Measurements from ENCODE around the gene MAD2L1. TPM values are rescaled to one million over a fixed set of nuclear protein-coding genes. Genes with fewer than 3 reads are reported as not detected.

The MAD2L1 gene
- total and polyA plus RNA-seq, 2 of the 13 experiments (the other 11 are each of a cell fraction or from before 2014, with no cell fraction given) = 40.6 to 109 TPM

DNA sequence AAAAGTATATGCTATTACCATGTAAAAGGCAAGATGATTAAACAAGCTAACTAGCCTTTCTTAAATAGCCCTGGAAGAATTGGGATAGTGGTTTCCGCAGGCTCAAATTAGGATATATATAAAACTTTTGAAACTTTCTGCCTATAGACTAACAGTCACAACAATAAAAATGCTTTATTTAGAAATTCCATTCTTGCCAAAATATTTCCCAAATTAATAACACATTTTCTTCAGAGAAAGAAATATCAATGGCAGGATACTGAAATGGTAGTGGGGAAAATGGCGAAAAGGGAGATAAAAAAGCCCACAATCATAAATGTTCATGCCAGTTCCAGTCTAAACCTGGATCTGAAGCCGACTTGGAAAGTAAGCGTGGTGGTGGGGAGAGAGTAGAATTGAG lies 56.0 kb downstream of the MAD2L1 start:
- no peak overlapping the region for H3K4me3 ChIP-seq (replicated peaks in 1 of 3; ENCODE audit: insufficient read depth in 1 of 3, low read depth in 2 of 3, low read length in 3 of 3)
- no peak overlapping the region for H3K4me2 ChIP-seq (ENCODE audit: low read depth, low read length)
- H2AFZ ChIP-seq (ENCODE audit: low read length) = no peak overlapping the region
- TF ChIP-seq SOX5 (CRISPR knock-in tag; IDR thresholded peaks at IDR 0.05; ENCODE audit: borderline replicate concordance) (no peak), ZNF512B (CRISPR knock-in tag; IDR thresholded peaks at IDR 0.05; ENCODE audit: borderline replicate concordance) (no peak)
- H3K36me3 ChIP-seq (replicated peaks in 1 of 2; ENCODE audit: control insufficient read depth in 1 of 2, insufficient read depth in 2 of 2, low read length in 2 of 2) = no peaks in the 10 kb centered on the region
- WGBS (ENCODE audit: low lambda C conversion rate) = 8% methylated on average over 4 of the region's 4 CpGs
- no peaks in the 10 kb centered on the region for H3K27me3 ChIP-seq (ENCODE audit: control insufficient read depth in 1 of 2, insufficient read depth in 2 of 2, low read length in 2 of 2)
- ChIA-PET CTCF (ENCODE audit: low intra/inter-chr PET ratio, low total read pairs) (no interaction called here), POLR2A (no interaction called here)
- no peak overlapping the region for H3K9ac ChIP-seq (ENCODE audit: insufficient read depth, low read depth, low read length)
- no peak for ATAC-seq
- no peak for FAIRE-seq
- H4K20me1 ChIP-seq (ENCODE audit: insufficient read depth, low read length) = no peaks in the 10 kb centered on the region
- no peaks in the 10 kb centered on the region for H3K79me2 ChIP-seq (ENCODE audit: insufficient read depth, low read length)
- no peaks in the 10 kb centered on the region for H3K4me1 ChIP-seq (ENCODE audit: insufficient read depth, low read length)
- intact Hi-C loops (cut with micrococcal nuclease; ENCODE audit: unreplicated experiment) (no loop called here), in situ Hi-C loops (cut with HindIII; ENCODE audit: extremely low pct_ligation_motif_present, low pct_unique_long_range_greater_than_20kb) (no loop called here)
- no peak for DNase-seq (ENCODE audit: low spot score)
- no peaks in the 10 kb centered on the region for H3K9me3 ChIP-seq (ENCODE audit: low read length)
- H3K27ac ChIP-seq (ENCODE audit: extremely low read length, insufficient read depth, low read length) = no peak overlapping the region
- BruUV-seq (replicated peaks) = no TSS peak

DNA sequence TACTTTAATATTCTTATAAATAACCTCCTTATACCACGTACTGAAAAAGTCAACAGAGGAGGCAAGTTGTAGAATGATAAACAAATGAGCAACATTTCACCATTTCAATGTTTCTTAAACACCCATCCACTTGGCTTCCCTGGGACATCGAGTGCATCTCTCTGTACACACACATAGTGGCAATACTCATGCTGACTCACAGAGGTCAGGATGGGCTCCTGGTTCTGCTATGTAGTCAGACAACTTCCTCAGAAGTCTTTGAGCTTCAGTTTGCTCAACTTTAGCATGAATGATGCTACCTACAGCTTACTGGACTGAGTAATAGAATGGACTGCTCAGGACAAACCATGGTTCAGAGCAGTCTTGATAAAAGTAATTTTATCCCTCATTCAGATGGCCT lies 56.9 kb downstream of the MAD2L1 start:
- FAIRE-seq (no peak), DNase-seq (ENCODE audit: low spot score) (no peak), ATAC-seq (no peak)
- Histone ChIP-seq H3K36me3 (replicated peaks in 1 of 2; ENCODE audit: control insufficient read depth in 1 of 2, insufficient read depth in 2 of 2, low read length in 2 of 2) (no peaks in the 10 kb centered on the region), H3K4me2 (ENCODE audit: low read depth, low read length) (no peak overlapping the region), H3K4me1 (ENCODE audit: insufficient read depth, low read length) (no peaks in the 10 kb centered on the region), H3K9ac (ENCODE audit: insufficient read depth, low read depth, low read length) (no peak overlapping the region), H3K4me3 (replicated peaks in 1 of 3; ENCODE audit: insufficient read depth in 1 of 3, low read depth in 2 of 3, low read length in 3 of 3) (no peak overlapping the region), H3K9me3 (ENCODE audit: low read length) (no peaks in the 10 kb centered on the region), H3K27me3 (ENCODE audit: control insufficient read depth in 1 of 2, insufficient read depth in 2 of 2, low read length in 2 of 2) (no peaks in the 10 kb centered on the region), H4K20me1 (ENCODE audit: insufficient read depth, low read length) (no peaks in the 10 kb centered on the region), H3K79me2 (ENCODE audit: insufficient read depth, low read length) (no peaks in the 10 kb centered on the region), H3K27ac (ENCODE audit: extremely low read length, insufficient read depth, low read length) (no peak overlapping the region), H2AFZ (ENCODE audit: low read length) (no peak overlapping the region)
- BruUV-seq (replicated peaks) = no TSS peak
- in situ Hi-C loops (cut with HindIII; ENCODE audit: extremely low pct_ligation_motif_present, low pct_unique_long_range_greater_than_20kb) = no loop called here
- ChIA-PET POLR2A (no interaction called here), CTCF (ENCODE audit: low intra/inter-chr PET ratio, low total read pairs) (no interaction called here)
- TF ChIP-seq MED13 (CRISPR knock-in tag; IDR thresholded peaks at IDR 0.05) = no peak
- 0% methylated on average over 2 of the region's 2 CpGs for WGBS (ENCODE audit: low lambda C conversion rate)
- intact Hi-C loops (cut with micrococcal nuclease; ENCODE audit: unreplicated experiment) = no loop called here
